RWPE1 (cell line): ENCODE measurements around the gene DQX1.

Source experiments
- CTCF ChIA-PET: fragments of 350-600 bp; sonication (Branson Sonifier 250); formaldehyde crosslinking; extraction: SDS; loops from one replicate; lab custom pipeline; 2021; lab: Yijun Ruan, JAX
- POLR2A ChIA-PET: fragments of 400-600 bp; formaldehyde crosslinking; extraction: SDS; loops from one replicate; lab custom pipeline; 2020; ENCODE audit warnings: antibody characterized with exemption; ENCODE audit not compliant: low non-redundant PET; lab: Yijun Ruan, JAX
- DNase-seq: peaks from one replicate; pipeline ENCODE4 v3.0.0; 2012; ENCODE audit warnings: low spot score
- H3K27ac ChIP-seq: fragments of 450-650 bp; 2 replicates; pipeline ENCODE4 v1.5.1; 2017
- CTCF ChIP-seq: fragments of 450-650 bp; conservative IDR thresholded peaks from 2 replicates; pipeline ENCODE4 v1.5.1; 2017; ENCODE audit warnings: low read depth, mild to moderate bottlenecking

The DQX1 gene

GRCh38 chr2:74516650-74517049 is 9.4 kb downstream of the DQX1 start:
- ChIA-PET CTCF (no interaction called here), POLR2A (no interaction called here)
- TF ChIP-seq CTCF, result no peak
- DNase-seq, result no peak
- H3K27ac ChIP-seq, result no peak overlapping the region

GRCh38 chr2:74515981-74516633 is 9.9 kb downstream of the DQX1 start:
- CTCF ChIA-PET, result no interaction called here
- TF ChIP-seq CTCF, result no peak
- POLR2A ChIA-PET, result no interaction called here
- peak; percentile 65 for DNase-seq
- no peak overlapping the region for H3K27ac ChIP-seq

- no peak for TF ChIP-seq CTCF
- CTCF ChIA-PET, result interaction anchor here (1.2 kb wide), 1 partner anchor 72 kb away, joined by 4 read pairs; no protein-coding TSS in a partner anchor
- no peak for DNase-seq
- POLR2A ChIA-PET, result no interaction called here
- H3K27ac ChIP-seq, result no peak overlapping the region
Observed at GRCh38 chr2:74515271-74515980, 10.6 kb downstream of the DQX1 start.

GRCh38 chr2:74514368-74515270 is 11.4 kb downstream of the DQX1 start, which contains the start of gene TLX2:
TSS of gene TLX2 (plus strand) at chr2:74514450. CDS start at chr2:74514807, 357 bp downstream.
- CTCF ChIA-PET, result interaction anchor here (1.2 kb wide), 1 partner anchor 73 kb away, joined by 4 read pairs; no protein-coding TSS in a partner anchor
- H3K27ac ChIP-seq, result no peak within 1 kb of the TSS
- POLR2A ChIA-PET, result no interaction called here
- TF ChIP-seq CTCF, result no peak
- no peak for DNase-seq

- ChIA-PET POLR2A (no interaction called here), CTCF (interaction anchor here (0.5 to 0.8 kb wide), 4 partner anchors 8 to 472 kb away, joined by 3 to 4 read pairs (median 3); no protein-coding TSS in a partner anchor)
- no peak for TF ChIP-seq CTCF
- DNase-seq, result no peak
- H3K27ac ChIP-seq, result no peak overlapping the region
Observed at GRCh38 chr2:74513605-74514367, 12.2 kb downstream of the DQX1 start.
